GM18909 (cell line): ENCODE results near the gene SIRT4.
A peak's percentile ranks its signal among the peaks of the same experiment; 100 is the strongest.

Experiments used
- ATAC-seq: cut with Tn5 transposase; IDR thresholded peaks from one replicate; pipeline ENCODE4 v1.9.1; 2021; ENCODE audit warnings: mild to moderate bottlenecking; ENCODE audit not compliant: unreplicated experiment, poor library complexity

SIRT4 gene

GRCh38 chr12:120301962-120302815 is at the start of gene SIRT4:
TSS of gene SIRT4 (plus strand) at chr12:120302321. CDS start at chr12:120303562, 1,241 bp downstream.
- peak; percentile 97 for ATAC-seq

- peak; percentile 44 for ATAC-seq
These were observed 48.8 kb upstream of the SIRT4 start for GRCh38 chr12:120253313-120253712.

- ATAC-seq: no peak
These were observed 47.3 kb upstream of the SIRT4 start for GRCh38 chr12:120254809-120255208.

GRCh38 chr12:120257041-120257821 is 44.9 kb upstream of the SIRT4 start:
- ATAC-seq: no peak

GRCh38 chr12:120258323-120258896 is 43.7 kb upstream of the SIRT4 start:
- no peak for ATAC-seq

- ATAC-seq: no peak
These were observed 42.5 kb upstream of the SIRT4 start for GRCh38 chr12:120259418-120260202.

GRCh38 chr12:120260607-120261006 is 41.5 kb upstream of the SIRT4 start:
- no peak for ATAC-seq

- ATAC-seq: no peak
These were observed 39.9 kb upstream of the SIRT4 start for GRCh38 chr12:120261951-120262851.

GRCh38 chr12:120262852-120263747 is 39.0 kb upstream of the SIRT4 start:
- no peak for ATAC-seq

GRCh38 chr12:120263748-120264085 is 38.4 kb upstream of the SIRT4 start:
- no peak for ATAC-seq

- ATAC-seq: no peak
These were observed 37.8 kb upstream of the SIRT4 start for GRCh38 chr12:120264086-120264903.

GRCh38 chr12:120264904-120265472 is 37.1 kb upstream of the SIRT4 start:
- ATAC-seq: no peak

GRCh38 chr12:120265473-120266179 is 36.5 kb upstream of the SIRT4 start, which contains the start of gene PXN:
TSS of gene PXN (minus strand) at chr12:120265730. CDS start at chr12:120265629, 101 bp downstream.
- peak; percentile 76 for ATAC-seq

GRCh38 chr12:120266180-120266870 is 35.8 kb upstream of the SIRT4 start:
- no peak for ATAC-seq

GRCh38 chr12:120267736-120268135 is 34.4 kb upstream of the SIRT4 start:
- ATAC-seq: no peak

- no peak for ATAC-seq
These were observed 25.4 kb upstream of the SIRT4 start for GRCh38 chr12:120276734-120277133.
